GM12892 (cell line): Measurements from ENCODE around the gene EOMES.

Experiments
- DNase-seq: peaks from one replicate; pipeline ENCODE4 v3.0.0; 2011; ENCODE audit not compliant: insufficient read length
- FAIRE-seq: peaks from 2 replicates; lab custom pipeline; 2011; peaks lifted over from hg19 to GRCh38; lab: Jason Lieb, UNC
- POLR2A ChIP-seq: IDR thresholded peaks from 2 replicates; pipeline ENCODE4 v1.6.1; 2011; ENCODE audit warnings: low read depth, low read length, control low read depth
- POLR2AphosphoS5 ChIP-seq: IDR thresholded peaks from 2 replicates; pipeline ENCODE4 v1.6.1; 2011; ENCODE audit warnings: low read depth, low read length, control low read depth
- TAF1 ChIP-seq: IDR thresholded peaks from 2 replicates; pipeline ENCODE4 v1.6.1; 2011; ENCODE audit warnings: low read depth, mild to moderate bottlenecking, control low read depth, low read length, borderline replicate concordance

The EOMES gene

GRCh38 chr3:27729325-27729724 lies 7.2 kb upstream of the EOMES start:
- TF ChIP-seq POLR2A (no peak), TAF1 (no peak), POLR2AphosphoS5 (no peak)
- FAIRE-seq, result no peak
- no peak for DNase-seq

DNA sequence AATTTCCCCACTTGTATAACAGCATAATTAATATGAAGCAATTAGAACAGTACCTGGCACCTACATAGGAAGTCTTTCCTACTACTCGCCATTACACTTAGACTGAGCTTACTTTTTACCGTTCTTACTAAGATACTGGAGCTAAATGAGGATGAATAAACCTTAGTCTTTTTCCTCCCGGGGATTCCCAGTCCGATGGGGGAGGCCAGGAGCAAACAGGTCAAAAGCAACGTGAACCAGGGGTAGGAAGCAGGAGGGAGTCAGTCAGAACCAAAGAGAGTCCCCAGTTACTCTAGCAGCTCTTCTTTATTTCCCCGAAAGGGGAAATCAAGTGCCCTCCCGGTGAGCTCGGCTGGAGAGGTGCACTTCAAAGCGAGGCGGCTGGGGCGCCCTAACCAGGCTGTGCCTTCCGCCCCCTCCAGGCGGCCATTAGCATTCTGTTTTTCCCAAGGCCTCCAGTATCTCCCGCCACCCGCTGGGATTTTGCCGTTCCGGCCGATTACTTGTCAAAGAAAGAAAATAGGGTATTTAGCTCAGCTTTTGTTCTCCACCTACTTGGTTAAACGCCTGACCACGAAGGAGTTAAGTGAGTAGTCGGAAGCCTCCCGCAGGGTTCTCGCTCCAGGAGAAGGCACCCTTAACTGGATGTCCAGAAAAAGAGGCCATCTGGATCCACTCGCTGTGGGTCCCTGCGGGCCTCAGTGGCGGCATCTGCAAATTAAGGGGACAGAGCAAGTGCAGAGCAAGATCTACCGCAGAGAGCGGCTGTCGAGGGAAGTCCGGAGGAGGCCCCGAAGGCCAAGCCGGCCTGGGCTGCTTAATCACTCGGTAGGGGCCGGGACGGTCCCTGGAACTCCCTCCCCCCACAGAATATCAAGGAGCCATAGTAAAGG lies 6.3 kb upstream of the EOMES start:
- DNase-seq (no peak), FAIRE-seq (no peak)
- TF ChIP-seq POLR2AphosphoS5 (no peak), POLR2A (no peak), TAF1 (no peak)

DNA sequence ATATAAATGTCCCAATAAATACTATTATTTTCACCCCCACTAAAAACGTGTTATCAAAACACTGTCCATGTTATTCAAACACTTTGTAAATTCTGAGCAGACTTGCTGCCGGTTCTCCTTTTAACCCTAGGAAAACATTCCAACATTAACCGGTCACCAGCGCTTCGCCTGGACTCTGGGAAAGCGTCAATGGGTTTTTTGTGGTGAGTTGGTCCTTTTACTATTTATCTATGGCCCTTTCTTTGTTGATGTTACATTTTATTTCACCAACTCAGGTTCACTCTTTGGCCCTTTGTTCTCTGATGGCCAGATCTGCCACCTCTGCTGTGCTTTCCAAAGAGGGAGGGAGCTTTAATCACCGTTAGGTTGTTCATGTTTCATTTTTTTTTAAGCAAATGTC lies 4.1 kb upstream of the EOMES start:
- no peak for TF ChIP-seq TAF1
- FAIRE-seq (no peak), DNase-seq (no peak)

DNA sequence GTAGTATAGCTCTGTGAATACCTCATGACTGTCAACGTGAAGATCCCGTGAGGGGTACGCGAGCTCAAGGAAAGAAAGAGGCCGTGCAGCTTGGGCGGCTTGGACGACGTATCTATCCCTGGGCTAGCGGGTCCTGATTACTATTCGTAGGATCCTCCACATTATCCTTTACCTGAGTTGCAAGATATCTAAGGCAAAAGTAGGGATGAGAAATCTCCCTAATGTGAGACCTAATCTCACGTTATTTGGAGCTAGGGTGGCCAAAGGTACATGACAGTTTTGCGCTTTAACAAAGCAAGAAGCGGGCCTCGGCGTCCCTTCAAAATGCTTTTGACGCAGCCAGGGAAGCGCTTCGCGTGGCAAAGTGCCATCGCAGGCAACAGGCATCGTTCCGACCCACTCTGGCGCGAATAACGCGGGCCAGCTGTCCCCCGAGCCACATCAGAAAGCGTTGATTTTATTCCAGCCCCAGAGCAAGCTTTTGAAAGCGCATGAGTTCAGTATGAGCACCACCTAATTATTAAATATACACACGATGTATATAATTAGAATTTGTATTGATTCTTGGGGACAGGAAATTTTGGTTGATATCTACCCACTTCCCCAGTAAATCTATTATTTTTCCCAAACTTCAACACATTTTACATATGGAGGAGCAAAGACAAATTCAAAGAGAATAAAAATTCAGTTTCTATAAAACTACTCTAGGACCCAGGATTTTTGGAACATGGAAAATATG lies 2.5 kb upstream of the EOMES start:
- TF ChIP-seq TAF1, result no peak
- no peak for TF ChIP-seq POLR2A
- no peak for TF ChIP-seq POLR2AphosphoS5
- FAIRE-seq (no peak), DNase-seq (no peak)

- FAIRE-seq (no peak), DNase-seq (no peak)
- no peak for TF ChIP-seq TAF1
- TF ChIP-seq POLR2A, result no peak
- TF ChIP-seq POLR2AphosphoS5, result no peak
These were observed 1.8 kb upstream of the EOMES start for GRCh38 chr3:27723815-27724458.

DNA sequence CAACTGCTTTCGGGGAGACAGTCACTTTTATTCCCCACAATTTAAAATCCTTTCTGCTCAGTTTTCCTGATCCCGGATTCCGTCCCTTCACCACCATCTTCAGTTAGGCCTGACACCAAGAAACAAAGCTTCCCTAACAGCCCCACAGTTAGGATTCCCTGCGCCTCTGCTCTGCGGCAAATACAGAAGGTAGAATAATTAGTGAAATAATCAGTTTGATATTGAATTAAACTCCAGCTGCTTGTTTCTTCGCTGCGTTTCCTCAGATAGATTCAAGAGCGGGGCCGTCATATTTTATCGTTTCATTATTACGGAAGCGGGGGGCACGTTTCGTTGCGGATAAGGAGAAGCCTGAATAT lies 1.3 kb upstream of the EOMES start:
- TF ChIP-seq POLR2A (no peak), POLR2AphosphoS5 (no peak), TAF1 (no peak)
- DNase-seq (no peak), FAIRE-seq (no peak)

- TF ChIP-seq POLR2AphosphoS5 (no peak), POLR2A (no peak), TAF1 (no peak)
- FAIRE-seq (no peak), DNase-seq (no peak)
These were observed 900 bp upstream of the EOMES start for GRCh38 chr3:27723001-27723445.

DNA sequence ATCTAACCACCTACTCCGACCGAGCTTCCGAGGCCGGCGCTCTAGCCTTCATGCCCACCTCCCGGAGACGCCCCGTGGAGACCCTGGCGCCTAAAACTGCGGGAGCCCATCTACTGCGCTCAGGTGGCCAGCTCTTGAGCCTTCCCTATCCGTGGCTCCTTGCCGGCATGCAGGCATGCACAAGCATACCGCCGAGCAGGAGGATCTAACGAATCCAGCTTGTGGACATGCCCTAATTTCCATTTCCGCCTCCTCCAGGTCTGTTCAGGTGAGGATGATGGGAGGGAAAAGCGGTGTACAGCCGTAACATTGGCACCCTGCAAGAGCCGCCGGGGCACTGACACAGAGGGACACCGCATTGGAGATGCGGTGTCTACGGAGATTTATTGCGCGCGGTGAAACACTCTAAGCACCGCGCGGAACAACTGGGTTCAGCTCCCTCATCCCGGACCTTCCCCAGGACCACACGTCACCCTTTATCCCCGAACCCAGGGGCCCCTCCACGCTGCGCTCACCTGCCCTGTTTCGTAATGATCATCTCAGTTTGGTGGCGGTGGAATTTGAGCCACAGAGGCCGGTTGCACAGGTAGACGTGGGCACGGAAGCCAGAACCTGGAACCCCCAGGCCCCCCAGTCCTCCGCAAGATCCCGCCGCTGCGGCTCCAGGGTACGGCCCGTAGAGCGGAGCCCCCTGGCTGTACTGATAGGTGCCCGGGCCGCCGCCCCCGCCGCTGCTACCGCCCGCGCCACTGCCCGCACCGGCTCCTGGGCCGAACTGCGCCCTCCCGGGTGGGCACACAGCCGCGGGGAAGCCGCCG lies 1.0 kb downstream of the EOMES start:
- no peak for FAIRE-seq
- TF ChIP-seq POLR2A (no peak), POLR2AphosphoS5 (no peak), TAF1 (no peak)
- no peak for DNase-seq

GRCh38 chr3:27719314-27720003 lies 2.7 kb downstream of the EOMES start:
- no peak for DNase-seq
- FAIRE-seq, result no peak
- TF ChIP-seq POLR2A (no peak), TAF1 (no peak), POLR2AphosphoS5 (no peak)

- FAIRE-seq, result no peak
- DNase-seq, result no peak
- TF ChIP-seq POLR2A, result no peak
- no peak for TF ChIP-seq POLR2AphosphoS5
- TF ChIP-seq TAF1, result no peak
These were observed 3.7 kb downstream of the EOMES start for GRCh38 chr3:27718459-27718858.

DNA sequence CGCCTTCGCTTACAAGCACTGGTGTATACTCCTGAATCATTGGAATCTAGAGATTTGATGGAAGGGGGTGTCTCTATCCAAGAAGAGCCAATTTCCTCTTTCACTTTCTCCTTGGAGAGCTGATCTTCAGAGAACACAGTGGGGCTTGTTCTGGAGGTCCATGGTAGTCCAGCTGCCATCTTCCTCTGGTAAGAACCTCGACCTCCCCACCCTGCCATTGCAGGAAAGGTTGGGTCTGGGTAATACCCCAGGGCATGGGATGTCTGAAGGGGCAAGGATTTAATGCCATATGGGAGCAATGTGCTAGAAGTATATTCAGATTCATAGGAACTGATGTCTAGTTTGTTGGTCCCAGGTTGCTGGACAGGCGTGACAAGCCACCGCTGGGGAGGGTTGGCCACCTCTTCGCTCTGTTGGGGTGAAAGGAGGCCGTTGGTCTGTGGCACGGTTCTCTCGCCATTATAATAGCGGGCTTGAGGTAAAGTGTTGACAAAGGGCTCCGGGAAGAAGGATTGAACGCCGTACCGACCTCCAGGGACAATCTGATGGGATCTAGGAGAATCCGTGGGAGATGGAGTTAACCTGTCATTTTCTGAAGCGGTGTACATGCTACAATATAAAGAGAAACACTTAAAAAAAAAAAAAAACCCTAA lies 4.8 kb downstream of the EOMES start:
- TF ChIP-seq POLR2AphosphoS5 (no peak), TAF1 (no peak), POLR2A (no peak)
- FAIRE-seq (no peak), DNase-seq (no peak)
